IPS DF 19.7 (cell line): Measurements from ENCODE around the gene PRKCZ.
"Not testable (repeated sequence)": the region's sequence is repeated elsewhere in the genome, so short reads cannot be mapped to it uniquely, and the experiment has no call there.

Source experiments
- DNase-seq: peaks from one replicate; pipeline ENCODE4 v3.0.0-alpha.2; 2013; ENCODE audit warnings: low read depth, low spot score

The PRKCZ gene

DNA sequence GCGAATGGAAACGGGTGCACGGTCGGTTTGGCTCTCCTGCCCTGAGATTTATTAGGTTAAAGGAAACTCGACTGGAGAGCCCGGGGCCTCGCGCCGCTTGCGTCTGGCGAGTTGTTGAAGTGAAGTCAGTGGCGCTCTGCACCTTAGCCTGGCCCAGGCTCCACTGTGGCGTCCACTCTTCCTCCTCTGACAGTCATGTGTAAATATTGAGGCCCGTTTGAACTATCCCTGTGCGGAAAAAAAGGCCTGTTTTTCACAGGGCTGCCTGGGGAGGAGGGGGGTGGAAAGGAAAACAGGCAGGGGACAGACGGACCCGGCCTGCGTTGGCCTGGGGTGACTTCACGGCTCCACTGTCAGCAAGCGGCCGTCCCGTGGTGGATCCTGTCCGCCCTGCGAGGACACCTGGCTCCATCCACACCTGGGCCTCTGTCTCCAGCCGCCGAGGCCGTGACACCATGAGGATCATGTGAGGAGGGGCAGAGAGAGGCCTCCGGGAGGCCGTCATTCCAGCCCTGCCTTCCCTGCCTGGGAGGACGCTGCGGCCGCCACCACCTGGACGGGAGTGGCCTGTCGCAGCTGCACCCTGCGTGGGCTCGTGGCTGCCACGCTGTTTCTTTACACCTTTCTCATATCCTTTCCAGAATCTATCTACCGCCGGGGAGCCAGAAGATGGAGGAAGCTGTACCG lies 84.6 kb downstream of the PRKCZ start:
- no peak for DNase-seq

DNA sequence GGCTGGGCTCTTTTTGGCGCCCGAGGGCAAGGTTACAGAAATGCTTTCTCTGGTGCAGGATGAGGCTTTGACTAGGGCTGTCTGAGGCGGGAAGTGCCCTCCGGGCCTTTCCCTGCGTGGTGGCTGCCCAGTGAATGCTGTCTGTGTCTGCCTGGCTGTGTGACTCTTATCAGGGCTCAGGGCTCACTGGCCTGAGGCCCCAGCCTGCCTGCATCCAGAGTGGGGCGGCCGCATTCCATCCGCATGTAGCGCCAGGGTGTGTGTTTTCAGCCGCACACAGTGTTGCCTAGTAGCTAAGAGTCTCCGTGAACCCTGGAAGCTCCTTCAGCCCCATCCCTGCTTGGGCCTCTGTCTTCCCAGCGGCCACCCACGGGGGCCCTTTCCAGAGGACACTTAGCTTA lies 85.2 kb downstream of the PRKCZ start:
- DNase-seq, result no peak

DNA sequence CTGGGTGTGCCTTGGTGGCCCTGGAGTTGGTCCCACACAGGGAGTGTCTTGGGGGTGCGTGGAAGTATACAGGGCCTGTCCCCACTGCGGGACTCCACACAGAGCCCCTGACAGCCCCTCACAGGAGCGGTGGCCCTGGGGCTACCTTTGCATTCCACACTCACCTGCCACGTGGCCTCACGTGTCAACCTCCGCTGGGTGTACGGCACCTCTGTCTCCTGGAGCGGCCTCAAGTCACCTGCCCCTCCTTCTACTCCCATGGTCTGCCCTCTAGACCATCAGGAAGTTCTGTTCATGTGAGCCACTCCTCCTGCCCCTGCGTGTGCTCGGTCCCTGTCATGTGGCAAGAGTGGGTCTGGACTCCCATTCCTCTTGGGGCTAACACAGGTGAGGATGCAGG lies 85.7 kb downstream of the PRKCZ start:
- DNase-seq, result no peak

DNA sequence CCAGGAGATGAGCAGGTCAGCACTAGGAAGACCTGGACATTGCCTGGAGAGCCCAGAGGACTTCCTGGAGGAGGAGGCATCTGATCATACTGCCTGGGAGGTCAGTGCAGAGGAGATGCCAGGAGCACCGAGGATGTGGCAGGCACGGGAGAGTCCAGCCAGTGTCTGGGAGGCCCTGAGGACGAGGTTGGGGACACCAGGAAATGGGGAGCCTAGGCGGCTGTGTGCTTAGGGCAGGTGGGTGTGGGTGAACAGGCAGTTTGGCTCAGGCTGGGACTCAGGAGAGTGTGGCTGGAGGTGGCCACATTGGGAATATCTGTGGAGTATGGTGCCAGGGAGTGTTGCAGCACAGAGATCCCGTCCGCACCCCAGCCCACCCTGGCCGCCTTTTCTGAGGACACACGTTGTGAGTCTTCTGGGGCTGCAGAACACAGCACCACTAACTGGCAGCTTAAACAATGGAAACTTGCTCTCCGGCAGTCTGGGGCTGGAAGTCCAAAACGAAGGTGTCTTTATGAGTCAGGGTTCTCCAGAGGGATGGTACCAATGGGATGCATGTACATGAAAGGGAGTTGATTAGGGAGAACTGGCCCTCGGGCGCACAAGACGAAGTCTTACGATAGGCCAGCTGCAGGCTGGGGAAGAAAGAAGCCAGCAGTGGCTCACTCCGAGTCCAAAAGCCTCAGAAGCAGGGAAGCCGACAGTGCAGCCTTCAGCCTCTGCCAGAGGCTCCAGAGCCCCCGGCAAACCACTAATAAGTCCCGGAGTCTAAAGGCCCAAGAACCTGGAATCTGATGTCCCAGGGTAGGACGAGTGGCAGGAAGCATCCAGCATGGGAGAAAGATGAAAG lies 86.4 kb downstream of the PRKCZ start:
- no peak for DNase-seq

DNA sequence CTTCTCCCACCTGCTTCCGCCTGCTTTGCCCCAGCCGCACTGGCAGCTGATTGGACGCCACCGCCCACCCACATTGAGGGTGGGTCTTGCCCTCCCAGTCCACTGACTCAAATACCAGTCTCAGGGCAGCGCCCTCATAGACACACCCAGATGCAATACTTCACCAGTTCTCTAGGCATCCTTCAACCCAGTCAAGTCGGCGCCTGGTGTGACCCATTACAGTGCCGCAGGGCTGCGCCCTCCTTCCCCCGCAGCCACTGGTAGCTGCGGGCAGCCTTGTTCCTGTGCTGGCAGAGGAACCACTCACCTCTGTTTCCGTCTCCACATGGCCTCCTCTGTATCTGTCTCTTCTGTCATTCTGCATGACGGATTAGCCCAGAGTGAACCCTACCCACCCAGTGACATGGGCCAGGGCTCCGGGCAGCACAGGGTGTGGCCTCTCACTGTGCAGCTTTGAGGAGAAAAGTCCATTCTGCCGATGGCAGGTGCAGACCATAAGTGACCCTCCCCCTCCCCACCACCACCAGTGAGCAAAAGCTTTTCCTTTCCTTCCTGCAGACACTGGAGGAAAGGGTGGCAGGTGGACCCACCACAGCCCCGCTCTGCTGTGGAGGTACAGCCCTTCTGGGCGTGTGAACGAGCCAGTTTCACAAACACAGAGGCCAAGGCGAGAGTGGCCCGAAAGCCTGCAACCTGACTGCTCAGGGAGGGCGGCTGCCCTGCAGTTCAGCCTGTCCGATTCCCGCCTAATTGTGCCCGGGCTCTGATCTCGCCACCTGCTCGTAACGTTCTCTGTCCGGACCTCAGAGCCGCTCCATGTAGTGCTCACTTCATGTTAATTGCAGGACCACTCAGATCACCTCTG lies 87.3 kb downstream of the PRKCZ start:
- no peak for DNase-seq

DNA sequence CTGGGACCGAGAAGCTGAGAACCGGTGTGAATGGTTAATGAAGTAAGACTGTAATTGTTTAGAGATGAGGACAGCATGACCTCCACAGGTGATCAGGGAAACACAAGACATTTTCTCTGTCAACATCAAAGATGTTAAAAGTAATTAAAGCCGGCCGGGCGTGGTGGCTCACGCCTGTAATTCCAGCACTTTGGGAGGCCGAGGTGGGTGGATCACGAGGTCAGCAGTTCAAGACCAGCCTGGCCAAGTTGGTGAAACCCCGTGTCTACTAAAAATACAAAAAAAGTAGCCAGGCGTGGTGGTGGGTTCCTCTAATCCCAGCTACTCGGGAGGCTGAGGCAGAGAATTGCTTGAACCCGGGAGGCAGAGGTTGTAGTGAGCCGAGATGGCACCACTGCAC lies 88.9 kb downstream of the PRKCZ start:
- not testable (repeated sequence) for DNase-seq

DNA sequence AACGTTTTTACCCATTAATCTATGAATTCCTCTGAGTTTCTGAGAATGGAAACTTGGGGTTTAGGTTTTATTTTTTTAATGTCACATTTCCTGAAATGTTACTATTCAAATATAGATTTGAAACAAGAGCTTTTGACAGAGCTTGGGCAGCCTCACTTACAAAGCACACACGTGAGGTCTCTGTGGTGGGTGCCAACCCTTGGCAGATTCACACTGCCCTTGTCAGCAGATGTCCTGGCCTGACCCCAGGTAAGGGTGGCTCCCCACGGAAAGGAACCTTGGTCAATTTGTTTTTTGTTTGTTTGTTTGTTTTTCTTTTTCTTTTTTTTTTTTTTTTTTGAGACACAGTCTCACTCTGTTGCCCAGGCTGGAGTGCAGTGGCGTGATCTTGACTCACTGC lies 90.8 kb downstream of the PRKCZ start:
- DNase-seq, result no peak

DNA sequence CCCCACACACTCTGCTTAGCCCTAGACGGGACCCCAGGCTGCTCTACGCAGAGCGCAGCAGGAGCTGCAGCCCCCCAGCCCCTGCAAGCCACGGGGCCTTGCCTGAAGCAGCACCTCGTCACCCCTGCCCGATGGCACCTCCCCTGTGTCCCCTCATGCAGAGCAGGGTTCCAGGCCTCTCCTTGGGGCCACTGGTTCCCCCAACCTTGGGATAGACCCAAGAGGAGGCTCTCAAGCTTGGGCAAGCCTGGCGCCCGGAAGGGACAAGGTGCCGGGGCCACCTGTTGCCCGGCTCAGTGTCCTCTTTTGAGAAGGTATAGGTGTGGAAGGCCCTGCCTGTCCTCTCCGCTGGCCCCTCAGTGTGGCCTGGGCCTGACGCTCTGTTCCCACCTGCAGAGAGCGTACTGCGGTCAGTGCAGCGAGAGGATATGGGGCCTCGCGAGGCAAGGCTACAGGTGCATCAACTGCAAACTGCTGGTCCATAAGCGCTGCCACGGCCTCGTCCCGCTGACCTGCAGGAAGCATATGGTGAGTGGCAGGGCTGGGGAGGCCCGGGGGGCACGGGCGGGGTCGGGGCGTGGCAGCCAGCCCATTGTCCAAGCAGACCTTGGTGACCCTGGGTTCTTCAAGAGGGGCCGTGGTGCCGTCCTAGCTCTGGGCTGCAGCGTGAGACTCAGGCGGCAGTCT lies 93.7 kb downstream of the PRKCZ start:
- DNase-seq, result no peak

DNA sequence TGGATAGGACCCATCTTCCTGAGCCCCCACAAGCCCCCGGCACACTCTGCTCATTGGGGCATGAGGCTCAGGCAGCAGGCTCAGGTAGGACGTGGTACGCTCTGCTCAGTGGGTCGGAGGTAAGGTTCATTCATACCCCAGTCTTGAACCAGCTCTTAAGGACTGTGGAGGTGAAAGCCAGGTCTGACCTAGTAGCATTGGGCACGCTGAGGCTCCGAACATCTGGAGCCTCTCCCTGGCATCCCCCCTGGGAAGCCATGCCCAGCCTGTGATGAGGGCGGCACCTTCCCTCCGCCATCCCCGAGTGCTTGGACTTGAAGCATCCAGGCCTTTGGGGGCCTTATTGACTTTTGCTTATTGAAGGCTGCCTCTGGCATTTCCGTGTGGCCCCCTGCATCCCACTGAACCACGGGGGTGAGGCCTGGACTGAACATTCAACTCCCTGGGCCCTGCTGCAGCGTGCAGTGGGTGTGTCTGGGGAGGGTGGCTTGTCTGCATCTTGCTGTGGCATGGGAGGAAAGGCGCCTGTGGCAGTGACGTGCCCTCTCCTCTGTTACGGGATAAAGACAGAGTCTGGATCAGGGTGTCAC lies 94.4 kb downstream of the PRKCZ start:
- DNase-seq, result no peak

DNA sequence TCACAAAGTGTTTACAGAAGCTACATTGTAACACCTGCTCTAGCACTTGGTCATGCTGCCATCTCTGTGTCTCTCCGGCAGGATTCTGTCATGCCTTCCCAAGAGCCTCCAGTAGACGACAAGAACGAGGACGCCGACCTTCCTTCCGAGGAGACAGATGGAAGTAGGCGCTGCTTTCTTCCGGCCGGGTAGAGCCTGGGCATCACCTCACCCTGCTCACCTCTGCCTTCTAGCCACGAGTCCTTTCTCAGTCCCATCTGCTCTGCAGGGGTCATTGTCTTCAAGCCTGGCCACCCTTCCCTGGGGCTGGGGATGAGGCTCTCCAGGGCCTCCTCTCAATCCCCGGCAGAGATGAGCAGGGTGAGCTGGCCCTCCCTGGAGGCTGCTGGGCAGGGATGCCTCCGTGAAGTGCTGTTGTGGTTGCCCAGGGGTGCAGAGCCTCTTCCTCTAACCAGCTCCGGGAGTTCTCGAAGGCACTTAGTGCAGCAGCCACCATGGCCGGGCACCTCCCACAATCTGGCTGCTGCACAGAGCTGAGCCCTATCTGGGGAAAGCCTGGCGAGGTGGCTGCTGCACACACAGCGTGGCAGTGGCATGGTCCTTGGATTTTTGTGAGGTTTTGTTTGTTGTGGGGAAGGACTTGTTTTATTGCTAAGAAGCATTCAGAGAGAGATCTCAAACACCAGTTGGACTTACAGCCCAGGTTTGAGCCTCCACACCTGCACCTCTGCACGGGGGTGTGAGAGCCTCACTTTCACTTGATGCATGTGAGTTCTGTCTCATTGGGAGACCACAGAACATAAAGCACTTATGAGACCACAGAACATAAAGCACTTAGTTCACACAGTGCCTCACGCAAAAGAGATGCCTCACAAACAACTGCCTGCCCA lies 96.0 kb downstream of the PRKCZ start:
- DNase-seq, result no peak

DNA sequence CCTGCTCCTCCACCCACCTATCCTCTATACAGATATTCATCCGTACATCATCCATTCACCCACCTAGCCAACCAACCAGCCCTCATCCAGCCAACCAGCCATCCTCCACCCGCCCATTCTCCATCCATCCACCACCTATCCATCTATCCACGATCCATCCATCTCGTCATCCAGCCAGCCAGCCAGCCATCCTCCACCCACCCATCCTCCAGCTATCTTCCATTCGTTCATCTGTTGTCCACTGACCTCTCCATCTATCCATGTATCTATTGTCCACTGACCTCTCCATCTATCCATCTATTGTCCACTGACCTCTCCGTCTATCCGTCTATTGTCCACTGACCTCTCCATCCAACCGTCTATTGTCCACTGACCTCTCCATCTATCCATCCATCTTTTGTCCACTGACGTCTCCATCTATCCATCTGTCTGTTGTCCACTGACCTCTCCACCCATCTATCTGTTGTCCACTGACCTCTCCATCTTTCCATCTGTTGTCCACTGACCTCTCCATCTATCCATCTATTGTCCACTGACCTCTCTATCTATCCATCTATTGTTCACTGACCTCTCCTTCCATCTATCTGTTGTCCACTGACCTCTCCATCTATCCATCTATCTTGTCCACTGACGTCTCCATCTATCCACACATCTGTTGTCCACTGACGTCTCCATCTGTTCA lies 96.8 kb downstream of the PRKCZ start:
- no peak for DNase-seq

DNA sequence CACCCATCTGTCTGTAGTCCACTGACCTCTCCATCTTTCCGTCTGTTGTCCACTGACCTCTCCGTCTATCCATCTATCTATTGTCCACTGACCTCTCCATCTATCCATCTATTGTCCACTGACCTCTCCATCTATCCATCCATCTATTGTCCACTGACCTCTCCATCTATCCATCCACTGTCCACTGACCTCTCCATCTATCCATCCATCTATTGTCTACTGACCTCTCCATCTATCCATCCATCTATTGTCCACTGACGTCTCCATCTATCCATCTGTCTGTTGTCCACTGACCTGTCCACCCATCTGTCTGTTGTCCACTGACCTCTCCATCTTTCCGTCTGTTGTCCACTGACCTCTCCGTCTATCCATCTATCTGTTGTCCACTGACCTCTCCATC lies 97.7 kb downstream of the PRKCZ start:
- DNase-seq, result not testable (repeated sequence)

DNA sequence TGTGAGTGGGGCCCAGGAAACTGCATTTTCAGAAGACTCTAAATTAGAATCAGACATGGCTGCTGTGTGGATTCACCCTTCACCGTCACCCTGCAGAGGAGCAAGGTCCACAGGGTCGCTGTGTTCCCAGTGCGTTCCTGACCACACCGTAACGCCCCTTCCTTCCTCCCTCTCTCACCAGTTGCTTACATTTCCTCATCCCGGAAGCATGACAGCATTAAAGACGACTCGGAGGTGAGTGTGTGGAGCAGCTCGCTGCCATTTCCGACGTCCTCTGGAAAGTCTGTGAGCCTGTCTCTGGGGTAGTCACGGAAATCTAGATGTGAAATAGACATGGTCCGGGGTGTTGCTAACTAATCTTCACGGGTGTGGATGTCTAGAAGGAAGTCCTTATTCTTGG lies 98.5 kb downstream of the PRKCZ start:
- DNase-seq, result no peak

DNA sequence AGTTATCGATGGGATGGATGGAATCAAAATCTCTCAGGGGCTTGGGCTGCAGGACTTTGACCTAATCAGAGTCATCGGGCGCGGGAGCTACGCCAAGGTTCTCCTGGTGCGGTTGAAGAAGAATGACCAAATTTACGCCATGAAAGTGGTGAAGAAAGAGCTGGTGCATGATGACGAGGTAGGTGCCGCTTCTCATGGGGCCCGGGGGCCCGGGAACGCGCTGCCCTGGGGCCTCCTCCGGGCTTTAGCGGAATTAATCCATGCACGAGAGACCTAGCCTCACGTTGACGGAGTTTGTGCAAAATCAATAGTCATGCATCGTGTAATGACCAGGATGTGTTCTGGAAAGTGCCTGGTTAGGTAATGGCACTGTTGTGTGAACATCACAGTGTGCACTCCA lies 100.6 kb downstream of the PRKCZ start:
- no peak for DNase-seq

DNA sequence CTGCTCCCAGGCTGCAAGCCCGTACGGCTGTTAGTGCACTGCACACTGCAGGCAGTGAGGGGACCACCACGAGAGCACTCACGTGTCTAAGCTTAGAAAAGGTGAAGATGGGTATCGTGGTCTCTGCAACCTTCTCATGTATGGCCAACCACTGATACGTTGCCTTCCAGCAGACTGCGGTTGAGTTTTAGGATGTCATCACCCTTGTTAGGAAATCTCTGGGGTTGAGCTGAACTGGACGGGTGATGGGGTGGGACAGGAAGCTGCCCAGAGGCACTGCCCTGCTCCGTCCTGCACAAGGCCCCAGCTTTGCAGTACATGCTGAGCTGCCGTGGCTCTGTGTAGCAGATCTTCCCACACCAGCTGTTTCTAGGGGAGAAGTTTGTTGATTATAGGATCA lies 101.0 kb downstream of the PRKCZ start:
- DNase-seq, result no peak

DNA sequence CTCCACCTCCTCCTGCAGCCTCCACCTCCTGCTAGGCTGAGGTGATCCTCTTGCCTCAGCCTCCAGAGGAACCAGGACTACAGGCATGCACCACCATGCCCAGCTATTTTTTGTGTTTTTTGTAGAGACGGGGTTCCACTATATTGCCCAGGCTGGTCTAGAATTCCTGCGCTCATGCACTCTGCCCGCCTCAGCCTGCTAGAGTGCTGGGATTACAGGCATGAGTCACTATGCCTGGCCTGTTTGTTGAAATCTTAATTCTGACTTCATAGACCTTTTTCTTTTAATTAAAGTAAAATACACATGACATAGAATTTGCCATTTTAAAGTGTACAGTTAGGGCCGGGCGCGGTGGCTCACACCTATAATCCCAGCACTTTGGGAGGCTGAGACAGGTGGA lies 101.7 kb downstream of the PRKCZ start:
- DNase-seq, result no peak

DNA sequence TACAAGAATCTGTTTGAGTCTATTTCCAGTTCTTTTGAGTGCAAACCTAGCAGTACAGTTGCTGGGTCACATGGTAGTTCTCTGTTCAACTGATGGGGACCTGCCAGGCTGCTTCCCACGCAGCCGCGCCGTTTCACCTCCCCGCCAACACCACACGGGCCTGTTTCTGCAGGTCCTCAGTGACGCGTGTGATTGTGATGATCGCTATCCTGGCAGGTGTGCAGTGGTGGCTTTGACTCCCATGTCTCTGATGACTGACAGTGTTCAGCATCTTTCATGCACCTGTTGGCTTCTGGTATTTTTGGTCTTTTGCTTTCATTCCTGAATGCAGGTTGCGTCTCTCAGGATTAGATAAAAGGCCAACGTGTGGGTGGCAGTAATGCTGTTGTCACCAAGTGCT lies 102.7 kb downstream of the PRKCZ start:
- DNase-seq, result no peak

DNA sequence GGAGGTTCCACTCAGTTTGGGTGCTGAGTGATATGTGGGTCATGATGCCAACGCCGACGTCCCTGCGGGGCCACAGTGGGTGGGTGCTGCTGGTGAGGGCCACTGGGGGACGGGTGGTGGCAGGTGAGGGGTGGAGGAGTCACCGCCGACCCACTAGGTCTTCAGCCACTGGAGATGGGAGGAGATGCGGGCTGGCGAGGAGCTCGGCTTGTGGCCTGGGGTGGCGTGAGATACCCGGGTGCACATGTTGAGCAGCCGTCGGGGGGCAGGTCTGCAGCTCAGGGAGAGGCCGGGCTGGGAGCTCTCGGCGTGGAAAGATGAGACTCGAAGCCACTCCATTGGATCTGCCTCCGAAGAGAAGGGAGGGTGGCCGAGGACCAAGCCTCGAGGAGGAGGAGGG lies 103.8 kb downstream of the PRKCZ start:
- no peak for DNase-seq

DNA sequence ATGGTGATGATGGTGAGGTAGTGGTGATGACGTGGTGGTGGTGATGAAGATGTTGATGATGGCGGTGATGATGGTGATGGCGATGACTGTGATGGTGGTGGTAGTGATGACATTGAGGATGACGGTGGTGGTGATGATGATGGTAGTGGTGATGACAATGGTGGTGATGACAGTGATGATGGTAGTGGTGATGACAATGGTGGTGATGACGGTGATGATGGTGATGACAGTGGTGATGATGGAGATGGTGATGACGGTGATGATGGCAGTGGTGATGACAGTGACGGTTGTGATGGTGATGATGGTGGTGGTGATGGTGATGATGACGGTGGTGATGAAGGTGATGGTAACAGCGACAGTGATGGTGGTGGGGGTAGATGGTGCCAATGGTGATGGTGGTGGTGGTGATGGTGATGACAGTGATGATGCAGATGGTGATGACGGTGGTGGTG lies 105.0 kb downstream of the PRKCZ start:
- no peak for DNase-seq

DNA sequence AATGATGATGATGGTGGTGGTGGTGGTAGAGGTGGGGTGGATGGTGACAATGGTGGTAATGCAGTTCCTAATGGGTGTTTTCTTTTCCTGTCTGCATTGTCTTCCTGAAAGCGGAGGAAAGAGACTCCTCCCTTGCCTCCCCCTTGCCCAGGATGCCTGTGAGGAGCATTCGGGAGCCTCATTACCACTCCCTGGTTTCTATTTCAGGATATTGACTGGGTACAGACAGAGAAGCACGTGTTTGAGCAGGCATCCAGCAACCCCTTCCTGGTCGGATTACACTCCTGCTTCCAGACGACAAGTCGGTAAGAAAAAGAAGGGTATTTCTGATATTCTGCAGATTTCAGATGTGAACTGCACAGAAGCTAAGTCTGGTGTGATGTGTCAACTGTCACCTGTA lies 105.6 kb downstream of the PRKCZ start:
- no peak for DNase-seq
